ENCODE data around the gene HSF5. TPM values are rescaled to one million over a fixed set of nuclear protein-coding genes. Genes with fewer than 3 reads are reported as not detected.
"Not testable (repeated sequence)": the region's sequence is repeated elsewhere in the genome, so short reads cannot be mapped to it uniquely, and the experiment has no call there.

The HSF5 gene
- total and polyA plus RNA-seq, 2 of the 13 experiments (the other 11 are each of a cell fraction or from before 2014, with no cell fraction given), result not detected

DNA sequence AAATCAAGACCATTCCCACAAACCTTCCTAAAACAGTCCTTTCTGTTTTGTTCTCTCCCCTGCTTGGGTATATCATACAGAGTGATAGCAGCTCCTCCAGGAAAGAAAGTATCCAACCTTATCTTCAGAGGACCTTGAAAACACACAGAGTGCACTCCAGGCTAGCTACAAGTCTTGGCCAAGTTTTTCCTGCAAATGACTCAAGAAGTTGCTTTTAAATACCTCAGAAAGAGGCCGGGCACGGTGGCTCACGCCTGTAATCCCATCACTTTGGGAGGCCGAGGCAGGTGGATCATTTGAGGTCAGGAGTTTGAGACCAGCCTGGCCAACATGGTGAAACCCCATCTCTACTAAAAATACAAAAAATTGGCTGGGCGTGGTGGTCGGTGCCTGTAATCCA lies 14.9 kb upstream of the HSF5 start:
- H3K79me2 ChIP-seq (ENCODE audit: insufficient read depth, low read length); ATAC-seq; BruUV-seq (replicated peaks): not testable (repeated sequence)

DNA sequence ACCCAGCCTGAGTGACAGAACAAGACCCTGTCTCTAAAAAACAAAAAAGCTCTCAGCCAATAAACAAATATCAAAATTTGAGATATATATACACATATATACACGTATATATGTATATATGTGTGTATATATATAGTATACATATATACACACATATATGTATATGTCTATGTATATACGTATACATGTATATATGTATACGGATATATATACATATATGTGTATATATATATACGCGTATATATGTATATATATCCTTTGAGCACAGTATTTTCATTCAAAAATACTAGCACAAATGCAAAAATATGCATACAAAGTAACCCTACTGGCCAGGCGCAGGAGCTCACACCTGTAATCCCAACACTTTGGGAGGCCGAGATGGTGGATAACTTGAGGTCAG lies 13.2 kb upstream of the HSF5 start:
- H3K9me3 ChIP-seq (ENCODE audit: low read length), result no peaks in the 10 kb centered on the region
- H3K9ac ChIP-seq (ENCODE audit: insufficient read depth, low read depth, low read length), result no peak overlapping the region
- ATAC-seq, result no peak
- in situ Hi-C loops (cut with HindIII; ENCODE audit: extremely low pct_ligation_motif_present, low pct_unique_long_range_greater_than_20kb), result loop anchor here (10.0 kb wide), 1 partner anchor 57 kb away; no protein-coding TSS in a partner anchor
- H3K4me2 ChIP-seq (ENCODE audit: low read depth, low read length), result no peak overlapping the region
- 98% methylated on average over 7 of the region's 7 CpGs for WGBS (ENCODE audit: low lambda C conversion rate)
- peaks cover 12% of the 10 kb centered on the region; the same call in 1 of the 2 replicates for H3K4me1 ChIP-seq (ENCODE audit: insufficient read depth, low read length)
- POLR2A ChIA-PET, result no interaction called here
- BruUV-seq (replicated peaks), result no TSS peak
- H2AFZ ChIP-seq (ENCODE audit: low read length), result no peak overlapping the region
- H4K20me1 ChIP-seq (ENCODE audit: insufficient read depth, low read length), result no peaks in the 10 kb centered on the region
- no peaks in the 10 kb centered on the region for H3K27me3 ChIP-seq (ENCODE audit: control insufficient read depth in 1 of 2, insufficient read depth in 2 of 2, low read length in 2 of 2)
- DNase-seq (ENCODE audit: low spot score), result no peak
- no peak overlapping the region for H3K4me3 ChIP-seq (replicated peaks in 1 of 3; ENCODE audit: insufficient read depth in 1 of 3, low read depth in 2 of 3, low read length in 3 of 3)
- no peaks in the 10 kb centered on the region for H3K79me2 ChIP-seq (ENCODE audit: insufficient read depth, low read length)
- FAIRE-seq, result no peak
- peaks cover 29 to 86% of the 10 kb centered on the region in 2 experiments for H3K36me3 ChIP-seq (replicated peaks in 1 of 2; ENCODE audit: control insufficient read depth in 1 of 2, insufficient read depth in 2 of 2, low read length in 2 of 2)
- H3K27ac ChIP-seq (ENCODE audit: extremely low read length, insufficient read depth, low read length), result no peak overlapping the region
- intact Hi-C loops (cut with micrococcal nuclease; ENCODE audit: unreplicated experiment), result no loop called here
- CTCF ChIA-PET (ENCODE audit: low intra/inter-chr PET ratio, low total read pairs), result no interaction called here
- no peak for TF ChIP-seq KDM5B (CRISPR knock-in tag; IDR thresholded peaks at IDR 0.05; ENCODE audit: borderline replicate concordance)
- no peak for TF ChIP-seq ZNF572 (CRISPR knock-in tag; IDR thresholded peaks at IDR 0.05)
- TF ChIP-seq, protein P1, sequence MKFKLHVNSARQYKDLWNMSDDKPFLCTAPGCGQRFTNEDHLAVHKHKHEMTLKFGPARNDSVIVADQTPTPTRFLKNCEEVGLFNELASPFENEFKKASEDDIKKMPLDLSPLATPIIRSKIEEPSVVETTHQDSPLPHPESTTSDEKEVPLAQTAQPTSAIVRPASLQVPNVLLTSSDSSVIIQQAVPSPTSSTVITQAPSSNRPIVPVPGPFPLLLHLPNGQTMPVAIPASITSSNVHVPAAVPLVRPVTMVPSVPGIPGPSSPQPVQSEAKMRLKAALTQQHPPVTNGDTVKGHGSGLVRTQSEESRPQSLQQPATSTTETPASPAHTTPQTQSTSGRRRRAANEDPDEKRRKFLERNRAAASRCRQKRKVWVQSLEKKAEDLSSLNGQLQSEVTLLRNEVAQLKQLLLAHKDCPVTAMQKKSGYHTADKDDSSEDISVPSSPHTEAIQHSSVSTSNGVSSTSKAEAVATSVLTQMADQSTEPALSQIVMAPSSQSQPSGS (CRISPR knock-in tag; IDR thresholded peaks at IDR 0.05), result no peak
- no peak for TF ChIP-seq ZNF317 (CRISPR knock-in tag; IDR thresholded peaks at IDR 0.05)
- TF ChIP-seq, protein P2, sequence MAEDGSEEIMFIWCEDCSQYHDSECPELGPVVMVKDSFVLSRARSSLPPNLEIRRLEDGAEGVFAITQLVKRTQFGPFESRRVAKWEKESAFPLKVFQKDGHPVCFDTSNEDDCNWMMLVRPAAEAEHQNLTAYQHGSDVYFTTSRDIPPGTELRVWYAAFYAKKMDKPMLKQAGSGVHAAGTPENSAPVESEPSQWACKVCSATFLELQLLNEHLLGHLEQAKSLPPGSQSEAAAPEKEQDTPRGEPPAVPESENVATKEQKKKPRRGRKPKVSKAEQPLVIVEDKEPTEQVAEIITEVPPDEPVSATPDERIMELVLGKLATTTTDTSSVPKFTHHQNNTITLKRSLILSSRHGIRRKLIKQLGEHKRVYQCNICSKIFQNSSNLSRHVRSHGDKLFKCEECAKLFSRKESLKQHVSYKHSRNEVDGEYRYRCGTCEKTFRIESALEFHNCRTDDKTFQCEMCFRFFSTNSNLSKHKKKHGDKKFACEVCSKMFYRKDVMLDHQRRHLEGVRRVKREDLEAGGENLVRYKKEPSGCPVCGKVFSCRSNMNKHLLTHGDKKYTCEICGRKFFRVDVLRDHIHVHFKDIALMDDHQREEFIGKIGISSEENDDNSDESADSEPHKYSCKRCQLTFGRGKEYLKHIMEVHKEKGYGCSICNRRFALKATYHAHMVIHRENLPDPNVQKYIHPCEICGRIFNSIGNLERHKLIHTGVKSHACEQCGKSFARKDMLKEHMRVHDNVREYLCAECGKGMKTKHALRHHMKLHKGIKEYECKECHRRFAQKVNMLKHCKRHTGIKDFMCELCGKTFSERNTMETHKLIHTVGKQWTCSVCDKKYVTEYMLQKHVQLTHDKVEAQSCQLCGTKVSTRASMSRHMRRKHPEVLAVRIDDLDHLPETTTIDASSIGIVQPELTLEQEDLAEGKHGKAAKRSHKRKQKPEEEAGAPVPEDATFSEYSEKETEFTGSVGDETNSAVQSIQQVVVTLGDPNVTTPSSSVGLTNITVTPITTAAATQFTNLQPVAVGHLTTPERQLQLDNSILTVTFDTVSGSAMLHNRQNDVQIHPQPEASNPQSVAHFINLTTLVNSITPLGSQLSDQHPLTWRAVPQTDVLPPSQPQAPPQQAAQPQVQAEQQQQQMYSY (CRISPR knock-in tag; IDR thresholded peaks at IDR 0.05), result no peak
- TF ChIP-seq, protein P3, sequence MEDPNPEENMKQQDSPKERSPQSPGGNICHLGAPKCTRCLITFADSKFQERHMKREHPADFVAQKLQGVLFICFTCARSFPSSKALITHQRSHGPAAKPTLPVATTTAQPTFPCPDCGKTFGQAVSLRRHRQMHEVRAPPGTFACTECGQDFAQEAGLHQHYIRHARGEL (CRISPR knock-in tag; IDR thresholded peaks at IDR 0.05), result no peak
- TF ChIP-seq ATF1 (CRISPR knock-in tag; IDR thresholded peaks at IDR 0.05), result no peak
- TF ChIP-seq, protein P4, sequence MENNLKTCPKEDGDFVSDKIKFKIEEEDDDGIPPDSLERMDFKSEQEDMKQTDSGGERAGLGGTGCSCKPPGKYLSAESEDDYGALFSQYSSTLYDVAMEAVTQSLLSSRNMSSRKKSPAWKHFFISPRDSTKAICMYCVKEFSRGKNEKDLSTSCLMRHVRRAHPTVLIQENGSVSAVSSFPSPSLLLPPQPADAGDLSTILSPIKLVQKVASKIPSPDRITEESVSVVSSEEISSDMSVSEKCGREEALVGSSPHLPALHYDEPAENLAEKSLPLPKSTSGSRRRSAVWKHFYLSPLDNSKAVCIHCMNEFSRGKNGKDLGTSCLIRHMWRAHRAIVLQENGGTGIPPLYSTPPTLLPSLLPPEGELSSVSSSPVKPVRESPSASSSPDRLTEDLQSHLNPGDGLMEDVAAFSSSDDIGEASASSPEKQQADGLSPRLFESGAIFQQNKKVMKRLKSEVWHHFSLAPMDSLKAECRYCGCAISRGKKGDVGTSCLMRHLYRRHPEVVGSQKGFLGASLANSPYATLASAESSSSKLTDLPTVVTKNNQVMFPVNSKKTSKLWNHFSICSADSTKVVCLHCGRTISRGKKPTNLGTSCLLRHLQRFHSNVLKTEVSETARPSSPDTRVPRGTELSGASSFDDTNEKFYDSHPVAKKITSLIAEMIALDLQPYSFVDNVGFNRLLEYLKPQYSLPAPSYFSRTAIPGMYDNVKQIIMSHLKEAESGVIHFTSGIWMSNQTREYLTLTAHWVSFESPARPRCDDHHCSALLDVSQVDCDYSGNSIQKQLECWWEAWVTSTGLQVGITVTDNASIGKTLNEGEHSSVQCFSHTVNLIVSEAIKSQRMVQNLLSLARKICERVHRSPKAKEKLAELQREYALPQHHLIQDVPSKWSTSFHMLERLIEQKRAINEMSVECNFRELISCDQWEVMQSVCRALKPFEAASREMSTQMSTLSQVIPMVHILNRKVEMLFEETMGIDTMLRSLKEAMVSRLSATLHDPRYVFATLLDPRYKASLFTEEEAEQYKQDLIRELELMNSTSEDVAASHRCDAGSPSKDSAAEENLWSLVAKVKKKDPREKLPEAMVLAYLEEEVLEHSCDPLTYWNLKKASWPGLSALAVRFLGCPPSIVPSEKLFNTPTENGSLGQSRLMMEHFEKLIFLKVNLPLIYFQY (CRISPR knock-in tag; IDR thresholded peaks at IDR 0.05; ENCODE audit: borderline replicate concordance), result no peak

More for the DNA sequence above, 14.9 kb upstream of the HSF5 start:
- H4K20me1 ChIP-seq (ENCODE audit: insufficient read depth, low read length); CTCF ChIA-PET (ENCODE audit: low intra/inter-chr PET ratio, low total read pairs); DNase-seq (ENCODE audit: low spot score); H3K4me2 ChIP-seq (ENCODE audit: low read depth, low read length); FAIRE-seq; H3K27ac ChIP-seq (ENCODE audit: extremely low read length, insufficient read depth, low read length); H2AFZ ChIP-seq (ENCODE audit: low read length); H3K9ac ChIP-seq (ENCODE audit: insufficient read depth, low read depth, low read length); intact Hi-C loops (cut with micrococcal nuclease; ENCODE audit: unreplicated experiment); H3K4me3 ChIP-seq (replicated peaks in 1 of 3; ENCODE audit: insufficient read depth in 1 of 3, low read depth in 2 of 3, low read length in 3 of 3); H3K27me3 ChIP-seq (ENCODE audit: control insufficient read depth in 1 of 2, insufficient read depth in 2 of 2, low read length in 2 of 2); H3K9me3 ChIP-seq (ENCODE audit: low read length): not testable (repeated sequence)
- Histone ChIP-seq H3K4me1 (ENCODE audit: insufficient read depth, low read length) (peaks cover 24% of the 10 kb centered on the region), H3K36me3 (replicated peaks in 1 of 2; ENCODE audit: control insufficient read depth in 1 of 2, insufficient read depth in 2 of 2, low read length in 2 of 2) (peaks cover 38 to 87% of the 10 kb centered on the region in 2 experiments)
- POLR2A ChIA-PET, result interaction anchor here (0.6 to 1.4 kb wide), 2 partner anchors 9 to 12 kb away, joined by 3 read pairs; partner anchors contain the start of gene MTMR4
- in situ Hi-C loops (cut with HindIII; ENCODE audit: extremely low pct_ligation_motif_present, low pct_unique_long_range_greater_than_20kb), result loop anchor here (10.0 kb wide), 1 partner anchor 58 kb away; no protein-coding TSS in a partner anchor
- 94% methylated on average over 6 of the region's 6 CpGs for WGBS (ENCODE audit: low lambda C conversion rate)

Measured in HepG2 (cell line).